GM13976 (cell line): ENCODE data around the gene ISG20L2.
A peak's percentile ranks its signal among the peaks of the same experiment; 100 is the strongest.

ENCODE experiments used
- DNase-seq: peaks from one replicate; pipeline ENCODE4 v3.0.0; 2012; ENCODE audit warnings: low spot score
- CTCF ChIP-seq: IDR thresholded peaks from 2 replicates; pipeline ENCODE4 v1.5.1; 2012; ENCODE audit warnings: borderline replicate concordance, mild to moderate bottlenecking; ENCODE audit not compliant: insufficient read depth; ENCODE audit errors: extremely low read depth, missing control alignments, control extremely low read depth
- in situ Hi-C: fragments of 300-500 bp; cut with MboI; formaldehyde crosslinking; loops from one replicate; pipeline ENCODE4 v1.12.0; 2022; ENCODE audit warnings: low sequenced_read_pairs, mixed read lengths, inconsistent platforms; ENCODE audit not compliant: unreplicated experiment

The ISG20L2 gene

GRCh38 chr1:156689953-156690674 lies 38.5 kb downstream of the ISG20L2 start:
- no peak for TF ChIP-seq CTCF
- no peak for DNase-seq
- in situ Hi-C loops, result no loop called here

- DNase-seq, result peak; percentile 90
- TF ChIP-seq CTCF, result peak; percentile 85
- in situ Hi-C loops, result no loop called here
Measured at GRCh38 chr1:156689035-156689952, 39.3 kb downstream of the ISG20L2 start.

- TF ChIP-seq CTCF, result no peak
- in situ Hi-C loops, result no loop called here
- DNase-seq, result no peak
Measured at GRCh38 chr1:156684227-156684782, 44.3 kb downstream of the ISG20L2 start.

- in situ Hi-C loops, result no loop called here
- TF ChIP-seq CTCF, result no peak
- DNase-seq, result no peak
Measured at GRCh38 chr1:156682166-156682890, 46.2 kb downstream of the ISG20L2 start.

- DNase-seq, result no peak
- in situ Hi-C loops, result no loop called here
- TF ChIP-seq CTCF, result no peak
Measured at GRCh38 chr1:156681196-156681960, 47.2 kb downstream of the ISG20L2 start.
